Myocyte (in vitro differentiated cells): ENCODE results near the gene AGER. TPM values are rescaled to one million over a fixed set of nuclear protein-coding genes. Genes with fewer than 3 reads are reported as not detected.
"Not testable (repeated sequence)": the region's sequence is repeated elsewhere in the genome, so short reads cannot be mapped to it uniquely, and the experiment has no call there.

ENCODE experiments used
- DNase-seq: peaks from one replicate; pipeline ENCODE4 v3.0.0-alpha.2; 2012; ENCODE audit warnings: low read depth
- microRNA-seq: library from miRNA; unstranded; fragments of <30 nt; microRNA quantifications from one replicate; pipeline ENCODE4, GENCODE V29; 2016
- total RNA-seq: library from RNA; depleted of rRNA; stranded (reverse); fragments of >200 nt; gene quantifications from 2 replicates; pipeline ENCODE4 v1.2.3, GENCODE V29; 2014

AGER gene
- total RNA-seq, 1 donor from 2014 or later = 0.86 TPM

DNA sequence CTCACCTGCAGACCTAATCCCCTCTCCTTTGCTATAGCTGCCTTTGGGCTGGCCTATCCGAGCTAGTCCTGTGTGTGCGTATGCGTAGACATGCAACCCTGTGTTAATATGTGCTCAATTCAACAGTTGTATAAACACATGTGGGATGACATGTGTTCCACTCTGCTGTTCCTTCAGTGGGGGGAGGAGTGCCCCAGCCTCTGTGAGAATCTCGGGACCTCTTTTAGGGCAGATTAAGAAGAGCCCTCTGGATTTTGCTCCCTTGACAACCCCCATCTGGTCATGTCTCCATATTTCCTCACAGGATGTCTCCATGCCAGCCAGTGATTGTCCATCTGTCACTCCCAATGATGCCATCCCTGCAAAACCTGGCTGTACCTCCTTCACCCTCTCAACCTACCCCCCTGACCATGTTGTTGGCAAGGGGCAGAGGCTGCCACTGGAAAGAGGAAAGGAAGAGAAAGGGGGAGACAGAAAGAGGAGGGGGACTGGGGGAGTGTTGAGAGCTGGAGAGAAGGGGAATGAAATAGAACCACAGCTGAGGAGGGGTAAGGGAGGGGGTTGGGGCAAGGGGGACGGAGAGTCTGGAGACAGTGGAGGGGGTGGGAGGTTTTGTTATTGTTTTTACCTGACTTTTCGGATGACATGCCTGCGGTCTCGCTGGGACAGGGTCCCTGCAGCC, 32.7 kb downstream of the AGER start:
- DNase-seq = no peak

GRCh38 chr6:32149932-32150870, 33.9 kb downstream of the AGER start:
- DNase-seq = no peak

- DNase-seq = no peak
These were observed 34.8 kb downstream of the AGER start for GRCh38 chr6:32149092-32149755.

- DNase-seq = no peak
These were observed 35.6 kb downstream of the AGER start for GRCh38 chr6:32148289-32149091.

DNA sequence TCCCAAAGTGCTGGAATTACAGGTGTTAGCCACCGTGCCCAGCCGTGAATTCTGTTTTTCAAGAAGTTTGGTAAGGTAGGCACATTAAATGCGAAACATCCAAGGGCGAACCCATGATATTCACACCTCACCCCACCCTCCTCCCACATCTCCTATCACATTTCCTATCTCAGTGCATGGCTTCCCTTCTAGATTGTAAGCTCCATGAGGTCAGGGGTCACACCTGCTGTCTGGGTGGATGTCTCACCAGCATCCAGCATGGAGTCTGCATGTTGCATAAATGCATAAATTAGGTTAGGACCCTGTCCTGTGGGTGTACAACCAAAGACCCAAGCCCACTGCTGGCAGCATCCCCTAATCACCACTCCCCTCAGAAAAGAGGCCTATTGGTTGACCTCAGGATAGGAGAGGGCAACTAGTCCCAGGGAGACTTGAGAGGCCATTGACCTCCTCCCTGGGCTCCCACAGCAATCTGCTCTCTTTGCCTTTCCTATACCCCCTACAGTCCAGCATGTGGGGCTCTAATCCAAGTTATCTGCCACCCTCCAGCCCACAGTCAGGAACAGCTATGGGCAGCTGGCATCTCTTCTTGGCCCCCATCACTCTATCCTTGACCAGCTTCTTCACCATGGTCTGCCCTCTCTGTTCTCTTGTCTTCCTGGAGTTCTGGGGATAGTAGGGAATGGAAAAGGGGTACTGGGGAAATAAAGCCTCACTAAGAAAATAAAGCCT, 36.5 kb downstream of the AGER start:
- no peak for DNase-seq

DNA sequence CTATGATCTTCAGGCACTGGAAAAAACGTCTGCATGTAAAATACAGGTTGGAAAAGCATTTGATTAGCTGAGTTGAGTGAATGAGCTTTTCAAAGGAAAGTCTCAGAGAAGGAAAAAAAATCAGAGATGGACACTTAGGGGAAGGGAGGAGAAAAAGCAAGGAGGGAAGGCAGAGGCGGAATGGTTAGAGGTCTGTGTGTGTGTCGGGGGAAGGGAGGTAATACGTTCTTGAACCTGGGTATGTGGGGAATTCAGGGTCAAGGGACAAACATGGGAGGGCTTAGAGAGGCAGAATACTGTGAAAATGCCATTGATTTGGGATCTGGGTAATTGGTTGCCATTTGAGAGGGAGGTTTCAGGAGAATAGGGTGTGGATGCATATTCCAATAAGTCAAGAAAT, 37.4 kb downstream of the AGER start:
- no peak for DNase-seq

GRCh38 chr6:32146287-32146686, 37.8 kb downstream of the AGER start:
- DNase-seq = no peak

GRCh38 chr6:32144238-32144637, 39.8 kb downstream of the AGER start:
- not testable (repeated sequence) for DNase-seq

DNA sequence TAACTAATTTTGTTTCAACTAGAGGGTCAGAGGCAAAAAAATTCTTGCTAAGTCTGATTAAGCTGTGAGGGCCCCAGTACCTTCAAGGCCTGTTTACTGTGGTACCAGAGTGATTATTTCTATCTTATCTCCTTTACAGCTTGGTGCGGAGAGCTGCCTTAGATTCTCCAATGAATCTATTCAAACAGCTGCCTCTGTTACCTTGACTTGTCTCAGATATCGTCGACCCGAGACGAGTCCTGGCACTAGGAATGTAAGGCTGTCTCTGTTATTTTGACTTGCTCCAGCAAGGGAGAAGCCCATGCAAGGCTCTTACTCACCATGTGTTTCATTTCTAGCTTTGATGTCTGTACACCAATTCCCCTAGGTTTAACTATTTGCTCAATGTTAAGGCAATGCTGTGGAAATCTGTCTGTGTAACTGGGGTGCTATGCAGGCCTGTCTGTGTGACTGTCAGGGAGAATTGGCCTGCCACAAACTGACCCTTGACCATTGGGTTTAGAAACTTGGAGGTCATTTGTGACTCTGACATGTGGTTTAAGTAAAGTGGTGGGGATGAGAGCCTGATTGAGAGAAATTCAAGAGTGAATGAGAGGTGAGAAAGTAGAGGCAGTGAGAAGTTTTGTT, 43.5 kb downstream of the AGER start:
- DNase-seq = no peak

- DNase-seq = no peak
These were observed 44.5 kb downstream of the AGER start for GRCh38 chr6:32139590-32139989.

DNA sequence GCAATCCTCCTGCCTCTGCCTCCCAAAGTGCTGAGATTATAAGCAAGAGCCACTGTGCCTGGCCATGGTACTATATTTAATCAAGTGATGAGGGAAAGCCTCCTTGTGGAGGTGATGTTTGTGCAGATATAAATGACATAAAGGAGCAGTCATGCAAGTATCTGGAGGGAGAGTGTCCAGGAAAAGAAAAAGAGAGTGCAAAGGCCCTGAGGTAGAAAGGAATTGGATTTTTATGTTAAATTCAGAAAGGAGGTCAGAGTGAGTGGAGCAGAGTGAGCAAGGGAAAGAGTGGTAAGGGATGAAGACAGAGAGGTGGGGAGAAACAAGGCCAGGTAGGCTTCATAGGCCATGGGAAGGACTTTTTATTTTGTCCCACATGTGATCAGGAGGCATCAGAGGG, 46.6 kb downstream of the AGER start:
- DNase-seq = no peak

GRCh38 chr6:32133786-32134185, 50.3 kb downstream of the AGER start:
- DNase-seq = no peak

GRCh38 chr6:32132110-32132509, 51.9 kb downstream of the AGER start:
- no peak for DNase-seq

DNA sequence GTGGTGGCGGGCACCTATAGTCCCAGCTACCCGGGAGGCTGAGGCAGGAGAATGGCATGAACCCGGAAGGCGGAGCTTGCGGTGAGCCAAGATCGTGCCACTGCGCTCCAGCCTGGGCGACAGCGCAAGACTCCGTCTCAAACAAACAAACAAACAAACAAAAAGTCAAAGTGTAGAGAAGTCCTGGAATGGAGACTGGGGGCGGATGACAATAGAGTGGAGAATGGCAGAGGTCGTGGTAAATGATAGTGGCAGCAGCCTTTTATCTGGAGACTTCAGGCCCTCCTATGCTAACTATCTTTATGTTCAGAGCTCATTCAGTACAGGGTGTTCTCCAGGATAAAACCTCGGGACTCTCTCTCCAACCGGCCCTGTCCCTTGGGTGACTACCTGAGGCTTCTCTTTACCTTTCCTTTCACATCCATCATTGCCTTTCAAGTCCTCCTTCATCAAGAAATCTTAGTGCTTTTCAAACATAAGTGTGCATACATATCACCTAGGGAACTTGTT, 52.6 kb downstream of the AGER start:
- no peak for DNase-seq

Small RNA genes within 50 kb of the gene (microRNA-seq; reads per million reads assigned to microRNA genes)
- gene MIR6721 = 1.6 reads per million, percentile 3 among the genes with 10 or more reads in this experiment
- not detected for gene MIR6833

Other genes starting within 250 kb of the AGER start
- 1.8 and 6.6 TPM in 2 replicates for gene CFB, start 238.2 kb downstream of the AGER start, total RNA-seq
- gene NELFE, start 225.3 kb downstream of the AGER start, total RNA-seq = 86.4 and 87.1 TPM in 2 replicates
- 32.1 and 37.3 TPM in 2 replicates for gene SKIC2, start 225.1 kb downstream of the AGER start, total RNA-seq
- 28.7 and 32.3 TPM in 2 replicates for gene DXO, start 212.1 kb downstream of the AGER start, total RNA-seq
- gene C4A, start 202.2 kb downstream of the AGER start, total RNA-seq = 3.5 and 4.2 TPM in 2 replicates
- 3.0 and 6.7 TPM in 2 replicates for gene C4B, start 169.5 kb downstream of the AGER start, total RNA-seq
- not detected in 2 replicates for gene CYP21A2, start 145.8 kb downstream of the AGER start, total RNA-seq
- gene TNXB, start 74.9 kb downstream of the AGER start, total RNA-seq = 0.16 and 0.36 TPM in 2 replicates
- 26.4 and 34.7 TPM in 2 replicates for gene ATF6B, start 56.0 kb downstream of the AGER start, total RNA-seq
- 4.7 and 6.8 TPM in 2 replicates for gene FKBPL, start 54.0 kb downstream of the AGER start, total RNA-seq
- not detected in 2 replicates for gene PRRT1, start 32.3 kb downstream of the AGER start, total RNA-seq
- 20.4 and 33.4 TPM in 2 replicates for gene PPT2, start 30.1 kb downstream of the AGER start, total RNA-seq
- gene EGFL8, start 19.7 kb downstream of the AGER start, total RNA-seq = 1.4 and 2.2 TPM in 2 replicates
- gene AGPAT1, start 8.2 kb downstream of the AGER start, total RNA-seq = 68.2 and 79.2 TPM in 2 replicates
- gene RNF5, start 5.8 kb downstream of the AGER start, total RNA-seq = 70.9 and 78.1 TPM in 2 replicates
- 25.1 and 29.0 TPM in 2 replicates for gene PBX2, start 5.9 kb upstream of the AGER start, total RNA-seq
- 0.27 TPM in 1 of 2 replicates, not detected in the other for gene GPSM3, start 8.4 kb upstream of the AGER start, total RNA-seq
- 0.53 and 1.2 TPM in 2 replicates for gene NOTCH4, start 39.8 kb upstream of the AGER start, total RNA-seq
- gene TSBP1, start 187.7 kb upstream of the AGER start, total RNA-seq = not detected in 2 replicates
- not detected in 2 replicates for gene BTNL2, start 222.9 kb upstream of the AGER start, total RNA-seq